Panc1 (cell line): ENCODE measurements around the gene NPAS1. TPM values are rescaled to one million over a fixed set of nuclear protein-coding genes. Genes with fewer than 3 reads are reported as not detected.

ENCODE experiments used
- ATAC-seq: fragments of 200-7000 bp; cut with Tn5 transposase; 2 replicates; pipeline ENCODE4 v1.9.1; 2020; ENCODE audit warnings: mild to moderate bottlenecking, moderate library complexity
- BruUV-seq: library from RNA; stranded (reverse); fragments of 400-500 nt; replicated peaks from 2 replicates; lab custom pipeline; 2021; lab: Mats Ljungman, UMichigan
- CTCF ChIA-PET: fragments of 300-600 bp; sonication (Branson Sonifier 250); formaldehyde crosslinking; loops from one replicate; lab custom pipeline; 2022; ENCODE audit warnings: antibody characterized with exemption; lab: Charles Lee
- POLR2A ChIA-PET: fragments of 300-600 bp; sonication (Branson Sonifier 250); formaldehyde crosslinking; loops from one replicate; lab custom pipeline; 2022; ENCODE audit warnings: antibody characterized with exemption; lab: Charles Lee
- DNase-seq: peaks from one replicate; pipeline ENCODE4 v3.0.0-alpha.2; 2010; ENCODE audit warnings: low read depth, low spot score
- H3K27ac ChIP-seq: 2 replicates; pipeline ENCODE4 v1.5.1; 2011; ENCODE audit warnings: mild to moderate bottlenecking, low read length, inconsistent platforms
- H3K27me3 ChIP-seq: fragments of 200-500 bp; sonication (Bioruptor generic); 2 replicates; pipeline ENCODE4 v1.6.0; 2014; ENCODE audit warnings: low read length, inconsistent platforms; ENCODE audit not compliant: control insufficient read depth, insufficient read depth
- H3K36me3 ChIP-seq: fragments of 200-500 bp; sonication (Bioruptor generic); 2 replicates; pipeline ENCODE4 v1.5.1; 2014; ENCODE audit warnings: inconsistent platforms, mild to moderate bottlenecking, low read length, moderate library complexity; ENCODE audit not compliant: control insufficient read depth, insufficient read depth
- H3K4me1 ChIP-seq: 2 replicates; pipeline ENCODE4 v1.5.1; 2011; ENCODE audit warnings: inconsistent platforms, mild to moderate bottlenecking, low read length, moderate library complexity; ENCODE audit not compliant: control insufficient read depth, insufficient read depth
- H3K4me3 ChIP-seq, 2 experiments: 2 replicates each; pipeline ENCODE4 v1.5.1; 2011 to 2012; ENCODE audit warnings: low read depth in 2 of 2, low read length in 2 of 2, mild to moderate bottlenecking in 2 of 2, inconsistent platforms in 1 of 2, moderate library complexity in 1 of 2
- H3K9me3 ChIP-seq: fragments of 200-500 bp; sonication (Bioruptor generic); 2 replicates; pipeline ENCODE4 v1.5.1; 2014; ENCODE audit warnings: low read depth, mild to moderate bottlenecking, inconsistent platforms, low read length, moderate library complexity; ENCODE audit not compliant: control insufficient read depth, insufficient read depth
- POLR2AphosphoS5 ChIP-seq: IDR thresholded peaks from 2 replicates; pipeline ENCODE4 v1.6.1; 2012; ENCODE audit warnings: mild to moderate bottlenecking, low read depth, low read length, moderate library complexity
- SIN3A ChIP-seq: IDR thresholded peaks from 2 replicates; pipeline ENCODE4 v1.6.1; 2012; ENCODE audit warnings: low read depth, mild to moderate bottlenecking, low read length, moderate library complexity, borderline replicate concordance; ENCODE audit not compliant: insufficient read depth
- TCF7L2 ChIP-seq: IDR thresholded peaks from 2 replicates; pipeline ENCODE4 v1.6.1; 2011; ENCODE audit warnings: mild to moderate bottlenecking, low read depth, low read length, inconsistent platforms
- in situ Hi-C: cut with HindIII; loops from 2 replicates; pipeline ENCODE4 v1.10.0; 2016; ENCODE audit warnings: low sequenced_read_pairs, low pct_unique_long_range_greater_than_20kb
- intact Hi-C: fragments of 100-400 bp; cut with micrococcal nuclease; formaldehyde crosslinking; loops from one replicate; pipeline ENCODE4 v1.10.0; 2022; ENCODE audit not compliant: unreplicated experiment
- total RNA-seq: library from RNA; stranded (reverse); gene quantifications from one replicate; pipeline ENCODE4 v1.2.1, GENCODE V29; 2021; ENCODE audit not compliant: unreplicated experiment
- TF ChIP-seq, protein P1 (sequence below): fragments of 450-650 bp; IDR thresholded peaks from 2 replicates; pipeline ENCODE4 v1.5.1; 2017; ENCODE audit warnings: mild to moderate bottlenecking
- TF ChIP-seq, protein P2 (sequence below), 2 experiments: IDR thresholded peaks; 2 replicates each; pipeline ENCODE4 v1.6.1; 2011 to 2012; ENCODE audit warnings: low read depth in 2 of 2, control low read depth in 1 of 2, low read length in 1 of 2, mild to moderate bottlenecking in 1 of 2, moderate library complexity in 1 of 2; ENCODE audit not compliant: insufficient read depth in 1 of 2

Gene NPAS1
- total RNA-seq, 1 experiment from 2014 or later: 3.6 TPM

DNA sequence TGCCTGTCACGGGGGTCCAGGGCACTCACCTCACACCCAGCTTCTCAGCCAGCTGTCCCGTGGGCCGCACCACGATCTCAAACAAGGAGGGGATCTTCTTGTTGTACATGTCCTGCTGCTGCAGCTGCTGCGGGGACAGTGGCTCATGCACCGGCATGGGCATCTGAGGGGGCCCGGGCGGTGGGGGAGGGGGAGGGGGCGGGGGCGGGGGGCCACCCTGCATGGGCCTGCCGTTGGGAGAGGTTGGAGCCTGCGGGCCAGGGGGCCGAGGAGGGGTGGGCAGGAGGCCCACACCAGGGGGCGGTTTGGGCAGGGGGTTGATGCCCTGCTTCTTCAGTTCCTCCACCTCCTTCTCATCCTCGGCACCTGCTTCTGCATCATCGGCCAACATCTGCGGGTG is 52.7 kb downstream of the NPAS1 start:
- BruUV-seq: no TSS peak
- intact Hi-C loops: no loop called here
- Histone ChIP-seq H3K4me1 (no peaks in the 10 kb centered on the region), H3K9me3 (no peaks in the 10 kb centered on the region), H3K27ac (no peak overlapping the region), H3K36me3 (peaks cover 2% of the 10 kb centered on the region; the same call in 1 of the 2 replicates), H3K27me3 (no peaks in the 10 kb centered on the region), H3K4me3 (no peak overlapping the region)
- no peak for DNase-seq
- POLR2A ChIA-PET: no interaction called here
- TF ChIP-seq POLR2AphosphoS5 (no peak), SIN3A (no peak), TCF7L2 (no peak)
- TF ChIP-seq, protein P1, sequence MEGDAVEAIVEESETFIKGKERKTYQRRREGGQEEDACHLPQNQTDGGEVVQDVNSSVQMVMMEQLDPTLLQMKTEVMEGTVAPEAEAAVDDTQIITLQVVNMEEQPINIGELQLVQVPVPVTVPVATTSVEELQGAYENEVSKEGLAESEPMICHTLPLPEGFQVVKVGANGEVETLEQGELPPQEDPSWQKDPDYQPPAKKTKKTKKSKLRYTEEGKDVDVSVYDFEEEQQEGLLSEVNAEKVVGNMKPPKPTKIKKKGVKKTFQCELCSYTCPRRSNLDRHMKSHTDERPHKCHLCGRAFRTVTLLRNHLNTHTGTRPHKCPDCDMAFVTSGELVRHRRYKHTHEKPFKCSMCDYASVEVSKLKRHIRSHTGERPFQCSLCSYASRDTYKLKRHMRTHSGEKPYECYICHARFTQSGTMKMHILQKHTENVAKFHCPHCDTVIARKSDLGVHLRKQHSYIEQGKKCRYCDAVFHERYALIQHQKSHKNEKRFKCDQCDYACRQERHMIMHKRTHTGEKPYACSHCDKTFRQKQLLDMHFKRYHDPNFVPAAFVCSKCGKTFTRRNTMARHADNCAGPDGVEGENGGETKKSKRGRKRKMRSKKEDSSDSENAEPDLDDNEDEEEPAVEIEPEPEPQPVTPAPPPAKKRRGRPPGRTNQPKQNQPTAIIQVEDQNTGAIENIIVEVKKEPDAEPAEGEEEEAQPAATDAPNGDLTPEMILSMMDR: no peak
- TF ChIP-seq, protein P2, sequence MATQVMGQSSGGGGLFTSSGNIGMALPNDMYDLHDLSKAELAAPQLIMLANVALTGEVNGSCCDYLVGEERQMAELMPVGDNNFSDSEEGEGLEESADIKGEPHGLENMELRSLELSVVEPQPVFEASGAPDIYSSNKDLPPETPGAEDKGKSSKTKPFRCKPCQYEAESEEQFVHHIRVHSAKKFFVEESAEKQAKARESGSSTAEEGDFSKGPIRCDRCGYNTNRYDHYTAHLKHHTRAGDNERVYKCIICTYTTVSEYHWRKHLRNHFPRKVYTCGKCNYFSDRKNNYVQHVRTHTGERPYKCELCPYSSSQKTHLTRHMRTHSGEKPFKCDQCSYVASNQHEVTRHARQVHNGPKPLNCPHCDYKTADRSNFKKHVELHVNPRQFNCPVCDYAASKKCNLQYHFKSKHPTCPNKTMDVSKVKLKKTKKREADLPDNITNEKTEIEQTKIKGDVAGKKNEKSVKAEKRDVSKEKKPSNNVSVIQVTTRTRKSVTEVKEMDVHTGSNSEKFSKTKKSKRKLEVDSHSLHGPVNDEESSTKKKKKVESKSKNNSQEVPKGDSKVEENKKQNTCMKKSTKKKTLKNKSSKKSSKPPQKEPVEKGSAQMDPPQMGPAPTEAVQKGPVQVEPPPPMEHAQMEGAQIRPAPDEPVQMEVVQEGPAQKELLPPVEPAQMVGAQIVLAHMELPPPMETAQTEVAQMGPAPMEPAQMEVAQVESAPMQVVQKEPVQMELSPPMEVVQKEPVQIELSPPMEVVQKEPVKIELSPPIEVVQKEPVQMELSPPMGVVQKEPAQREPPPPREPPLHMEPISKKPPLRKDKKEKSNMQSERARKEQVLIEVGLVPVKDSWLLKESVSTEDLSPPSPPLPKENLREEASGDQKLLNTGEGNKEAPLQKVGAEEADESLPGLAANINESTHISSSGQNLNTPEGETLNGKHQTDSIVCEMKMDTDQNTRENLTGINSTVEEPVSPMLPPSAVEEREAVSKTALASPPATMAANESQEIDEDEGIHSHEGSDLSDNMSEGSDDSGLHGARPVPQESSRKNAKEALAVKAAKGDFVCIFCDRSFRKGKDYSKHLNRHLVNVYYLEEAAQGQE (IDR thresholded peaks at IDR 0.05; ENCODE audit: insufficient read depth in 1 of 2, low read depth in 2 of 2, low read length in 1 of 2): no peak
- ATAC-seq: no peak
- in situ Hi-C loops: no loop called here
- CTCF ChIA-PET: no interaction called here

DNA sequence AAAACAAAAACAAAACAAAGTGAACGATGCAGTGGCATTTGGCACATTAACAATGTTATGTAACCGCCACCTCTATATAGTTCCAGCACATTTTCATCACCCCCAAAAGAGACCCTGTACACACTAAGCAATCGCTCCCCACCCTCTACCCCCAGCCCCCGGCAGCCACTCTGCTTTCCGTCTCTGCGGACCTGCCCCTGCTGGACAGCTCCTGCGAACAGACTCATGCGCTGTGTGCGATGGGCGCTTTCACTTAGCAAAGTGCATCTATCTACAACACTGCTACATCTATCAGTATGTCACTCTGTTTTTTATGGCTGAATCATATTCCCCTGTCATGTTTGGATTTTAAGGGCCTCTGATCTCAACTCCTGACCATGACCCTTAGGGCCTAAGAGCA is 53.9 kb downstream of the NPAS1 start:
- DNase-seq (no peak), ATAC-seq (no peak)
- Histone ChIP-seq H3K9me3 (no peaks in the 10 kb centered on the region), H3K4me1 (no peaks in the 10 kb centered on the region), H3K27ac (no peak overlapping the region), H3K27me3 (no peaks in the 10 kb centered on the region), H3K36me3 (no peaks in the 10 kb centered on the region), H3K4me3 (no peak overlapping the region)
- ChIA-PET POLR2A (interaction anchor here (0.5 kb wide), 1 partner anchor 77 kb away, joined by 5 read pairs; no protein-coding TSS in a partner anchor), CTCF (no interaction called here)
- in situ Hi-C loops: no loop called here
- no TSS peak for BruUV-seq
- no peak for TF ChIP-seq POLR2AphosphoS5
- TF ChIP-seq, protein P2 (IDR thresholded peaks at IDR 0.05; ENCODE audit: insufficient read depth in 1 of 2, low read depth in 2 of 2, low read length in 1 of 2): peak; percentile 18 to 46; a peak in 3 of 4 replicates
- TF ChIP-seq SIN3A: no peak
- intact Hi-C loops: no loop called here
